ENCODE measurements around the gene HELQ.

Gene HELQ

GRCh38 chr4:83392562-83392961 is 63.1 kb downstream of the HELQ start:
- no peaks in the 10 kb centered on the region for H3K27me3 ChIP-seq
- H3K4me3 ChIP-seq: no peak overlapping the region
- peaks cover 0 to 2% (median 2%) of the 10 kb centered on the region in 3 donors for H3K36me3 ChIP-seq
- TF ChIP-seq CTCF (IDR thresholded peaks at IDR 0.05): no peak
- H3K4me1 ChIP-seq: peaks cover 0 to 8% (median 0%) of the 10 kb centered on the region in 4 donors
- DNase-seq: no peak
- intact Hi-C loops (cut with DNase I; ENCODE audit: low total_unique reads): no loop called here
- no peak overlapping the region for H3K27ac ChIP-seq
- H3K9me3 ChIP-seq: no peaks in the 10 kb centered on the region

GRCh38 chr4:83390944-83391343 is 64.7 kb downstream of the HELQ start:
- no peaks in the 10 kb centered on the region for H3K36me3 ChIP-seq
- intact Hi-C loops (cut with DNase I; ENCODE audit: low total_unique reads): no loop called here
- no peak for TF ChIP-seq CTCF (IDR thresholded peaks at IDR 0.05)
- DNase-seq: no peak
- H3K4me3 ChIP-seq: no peak overlapping the region
- H3K4me1 ChIP-seq: peaks cover 0 to 8% (median 0%) of the 10 kb centered on the region in 4 donors
- no peak overlapping the region for H3K27ac ChIP-seq
- H3K27me3 ChIP-seq: no peaks in the 10 kb centered on the region
- H3K9me3 ChIP-seq: no peaks in the 10 kb centered on the region

- Histone ChIP-seq H3K27ac (no peak overlapping the region), H3K4me1 (peaks cover 0 to 8% (median 0%) of the 10 kb centered on the region in 4 donors), H3K9me3 (no peaks in the 10 kb centered on the region), H3K36me3 (no peaks in the 10 kb centered on the region), H3K4me3 (no peak overlapping the region), H3K27me3 (no peaks in the 10 kb centered on the region)
- intact Hi-C loops (cut with DNase I; ENCODE audit: low total_unique reads): no loop called here
- no peak for TF ChIP-seq CTCF (IDR thresholded peaks at IDR 0.05)
- no peak for DNase-seq
Measured at GRCh38 chr4:83389756-83390505, 65.7 kb downstream of the HELQ start.

GRCh38 chr4:83389037-83389720 is 66.4 kb downstream of the HELQ start:
- Histone ChIP-seq H3K27ac (no peak overlapping the region), H3K4me1 (peaks cover 0 to 8% (median 0%) of the 10 kb centered on the region in 4 donors), H3K27me3 (no peaks in the 10 kb centered on the region), H3K36me3 (no peaks in the 10 kb centered on the region), H3K4me3 (no peak overlapping the region), H3K9me3 (no peaks in the 10 kb centered on the region)
- no peak for TF ChIP-seq CTCF (IDR thresholded peaks at IDR 0.05)
- intact Hi-C loops (cut with DNase I; ENCODE audit: low total_unique reads): no loop called here
- DNase-seq: no peak

- no peak for DNase-seq
- H3K27ac ChIP-seq: no peak overlapping the region
Measured at GRCh38 chr4:83388313-83388676, 67.3 kb downstream of the HELQ start.

More at GRCh38 chr4:83388313-83388676, 67.3 kb downstream of the HELQ start:
- H3K4me3 ChIP-seq: no peak overlapping the region
- intact Hi-C loops (cut with DNase I; ENCODE audit: low total_unique reads): no loop called here
- peaks cover 0 to 8% (median 0%) of the 10 kb centered on the region in 4 donors for H3K4me1 ChIP-seq
- H3K27me3 ChIP-seq: no peaks in the 10 kb centered on the region
- no peaks in the 10 kb centered on the region for H3K36me3 ChIP-seq
- TF ChIP-seq CTCF (IDR thresholded peaks at IDR 0.05): no peak
- no peaks in the 10 kb centered on the region for H3K9me3 ChIP-seq

Measured in tibial artery (tissue), 4 donors.